Measurements from ENCODE around the gene HIPK2.

HIPK2 gene

GRCh38 chr7:139752604-139753003 is 25.2 kb downstream of the HIPK2 start:
- DNase-seq (ENCODE audit: low read depth), result no peak

DNA sequence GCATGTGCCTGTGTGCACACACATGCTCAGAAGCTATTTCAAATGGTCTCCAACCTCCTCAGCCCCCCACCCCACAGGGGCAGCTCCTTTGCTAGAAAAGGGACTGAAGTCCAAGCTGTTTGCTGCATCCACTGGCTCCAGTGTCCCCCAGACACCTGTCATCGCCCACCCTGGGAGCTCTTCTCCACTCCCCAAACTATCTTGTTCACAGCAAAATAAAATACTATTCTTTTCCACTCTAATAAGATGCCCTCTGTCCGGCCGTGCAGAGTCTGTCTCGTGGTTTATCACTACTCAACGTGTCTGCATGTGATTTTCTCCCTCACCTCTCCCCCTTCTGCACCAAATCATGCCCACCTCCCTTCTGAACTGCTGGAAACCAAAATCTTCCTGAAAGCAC is 25.6 kb downstream of the HIPK2 start:
- no peak for DNase-seq (ENCODE audit: low read depth)

GRCh38 chr7:139750459-139751095 is 27.2 kb downstream of the HIPK2 start:
- DNase-seq (ENCODE audit: low read depth), result no peak

DNA sequence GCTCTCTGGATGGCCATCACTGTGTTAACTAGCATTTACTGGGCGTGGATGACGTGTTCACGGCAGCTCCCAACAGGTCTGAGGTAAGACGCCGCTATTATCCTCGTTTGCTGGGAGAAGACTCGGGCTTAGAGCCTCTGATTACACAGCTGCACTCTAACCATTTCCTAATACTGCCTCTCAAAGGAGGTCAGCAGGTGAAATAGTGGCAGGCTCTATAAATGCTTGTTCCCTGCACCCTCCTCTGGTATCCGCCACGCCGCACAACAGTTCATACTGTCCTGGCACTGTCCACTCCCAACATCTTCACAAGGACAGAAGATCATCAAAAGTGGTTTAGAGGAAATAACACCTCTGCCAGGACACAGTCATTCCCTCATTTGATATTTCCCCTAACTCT is 28.3 kb downstream of the HIPK2 start:
- no peak for DNase-seq (ENCODE audit: low read depth)

DNA sequence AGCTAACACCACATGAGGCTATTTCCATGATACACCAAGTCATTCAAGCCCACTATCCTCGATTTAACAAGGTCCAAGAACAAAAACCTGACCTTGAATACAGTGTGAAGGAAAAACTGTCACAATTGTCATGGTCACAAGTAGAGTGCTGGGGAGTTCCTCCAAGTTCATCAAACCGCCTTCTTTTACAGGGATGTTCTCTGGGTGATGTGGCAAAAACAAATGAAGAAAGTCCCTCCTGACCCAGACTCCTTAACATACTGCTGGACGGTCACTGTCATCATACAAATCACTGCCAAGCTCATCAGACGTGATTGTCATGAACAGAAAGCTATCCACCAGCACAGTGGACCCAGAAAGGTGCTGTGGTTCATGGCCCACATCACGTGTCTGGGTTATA is 28.9 kb downstream of the HIPK2 start:
- DNase-seq (ENCODE audit: low read depth), result no peak

GRCh38 chr7:139748373-139748765 is 29.4 kb downstream of the HIPK2 start:
- DNase-seq (ENCODE audit: low read depth), result no peak

GRCh38 chr7:139747662-139748372 is 30.0 kb downstream of the HIPK2 start:
- no peak for DNase-seq (ENCODE audit: low read depth)

- no peak for DNase-seq (ENCODE audit: low read depth)
Observed at GRCh38 chr7:139746652-139747051, 31.1 kb downstream of the HIPK2 start.

- no peak for DNase-seq (ENCODE audit: low read depth)
Observed at GRCh38 chr7:139745678-139746143, 32.1 kb downstream of the HIPK2 start.

DNA sequence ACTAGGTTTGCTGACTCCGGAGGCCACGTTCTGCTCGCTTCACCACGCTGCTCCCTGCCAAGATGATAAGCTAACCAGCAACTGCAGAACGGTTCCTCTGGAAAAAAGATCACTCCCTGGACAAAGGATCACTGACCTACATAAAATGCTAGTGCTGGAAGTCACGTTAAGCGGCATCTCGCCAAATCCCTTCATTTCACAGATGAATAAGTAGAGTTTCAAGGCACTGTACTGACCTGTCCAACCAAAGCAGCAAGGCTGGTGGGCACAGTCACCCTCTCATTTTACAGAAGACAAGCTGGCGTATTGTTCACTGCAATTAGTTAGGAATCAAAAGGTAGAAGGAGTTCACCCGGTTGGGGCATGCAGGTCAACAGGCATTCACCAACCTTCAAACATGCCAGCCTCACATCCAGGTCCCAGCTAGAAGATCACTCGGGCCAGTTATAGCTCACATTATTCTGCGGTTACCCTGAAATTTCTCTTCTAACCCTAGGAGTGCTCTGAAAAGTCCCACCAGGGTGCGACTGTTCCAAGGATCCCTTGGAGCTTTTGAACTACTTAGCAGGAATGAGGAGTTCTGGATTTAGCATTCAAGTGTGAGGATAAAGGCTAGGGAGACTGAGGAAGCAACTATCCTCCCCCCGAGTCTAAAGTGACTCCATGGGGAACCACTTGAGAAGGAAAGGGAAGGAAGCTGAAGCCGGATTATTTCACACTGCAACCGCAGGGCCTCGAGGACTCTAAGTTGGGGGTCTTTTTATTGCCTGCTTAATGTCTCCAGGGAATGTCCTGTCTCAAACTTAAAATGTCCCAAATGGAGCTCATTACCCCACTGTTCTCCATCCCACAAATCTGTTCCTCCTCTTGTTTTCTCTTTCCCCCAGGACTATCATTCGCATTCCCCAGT is 32.8 kb downstream of the HIPK2 start:
- DNase-seq (ENCODE audit: low read depth), result no peak

DNA sequence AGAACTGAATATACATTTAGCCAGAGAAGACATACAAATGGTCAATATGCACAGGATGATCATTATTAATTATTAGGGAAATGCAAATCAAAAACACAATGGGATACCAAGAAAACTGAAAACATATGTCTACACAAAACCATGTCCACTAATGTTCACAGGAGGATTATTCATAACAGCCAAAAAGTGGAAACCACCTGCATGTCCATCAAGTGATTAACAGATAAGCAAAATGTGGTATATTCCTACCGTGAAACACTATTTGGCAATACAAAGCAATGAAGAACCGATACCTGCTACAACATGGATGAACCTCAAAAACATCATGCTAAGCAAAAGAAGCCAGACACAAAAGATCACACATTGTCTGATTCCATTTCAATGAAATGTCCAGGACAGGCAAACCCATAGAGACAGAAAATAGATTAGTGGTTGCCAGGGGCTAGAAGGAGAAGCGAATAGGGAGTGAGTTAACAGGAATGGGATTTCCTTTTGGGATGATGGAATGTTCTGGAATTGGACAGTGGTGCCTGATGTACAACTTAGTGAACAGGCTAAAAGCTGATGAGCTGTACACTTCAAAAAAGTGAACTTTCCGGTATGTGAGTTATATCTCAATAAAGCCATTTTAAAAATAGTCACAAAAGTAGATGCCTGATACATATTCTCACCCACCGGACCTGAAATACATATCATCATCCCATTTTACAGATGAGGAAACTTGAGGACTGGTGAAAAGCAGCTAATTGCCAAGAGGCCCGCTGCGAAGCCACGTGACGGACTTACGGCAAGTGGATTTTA is 33.6 kb downstream of the HIPK2 start:
- DNase-seq (ENCODE audit: low read depth), result no peak

DNA sequence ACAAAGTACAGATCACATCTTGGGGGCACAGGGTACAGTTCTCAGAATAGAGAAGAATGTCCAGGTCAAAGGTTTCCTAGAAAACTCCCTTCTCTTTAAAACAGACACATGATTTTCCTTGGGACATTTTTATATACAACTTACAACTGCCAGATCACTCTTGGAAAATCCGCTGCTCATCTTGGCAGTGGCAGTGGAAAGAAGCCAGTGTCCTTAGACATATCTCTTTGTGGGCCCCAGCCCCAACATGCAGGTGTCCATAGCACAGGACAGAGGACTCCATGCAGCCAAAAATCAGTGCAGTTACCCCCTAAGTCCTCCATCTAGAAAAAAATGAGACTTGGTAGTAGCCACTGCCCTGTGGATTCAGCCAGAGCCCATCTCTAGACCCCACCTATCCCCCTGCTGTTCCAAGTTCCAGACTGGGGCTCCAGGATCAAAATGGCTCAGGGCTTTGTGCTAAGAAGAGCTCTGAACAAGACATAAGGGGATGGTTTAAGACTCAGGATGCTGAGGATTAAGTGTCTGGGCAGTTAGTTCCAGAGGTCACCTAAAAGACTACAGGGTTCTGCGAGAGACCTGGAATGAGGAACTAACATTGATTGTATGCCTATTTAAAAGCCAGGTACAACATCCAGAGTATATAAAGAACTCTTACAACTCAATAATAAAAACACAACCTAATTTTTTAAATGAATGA is 34.4 kb downstream of the HIPK2 start:
- no peak for DNase-seq (ENCODE audit: low read depth)

DNA sequence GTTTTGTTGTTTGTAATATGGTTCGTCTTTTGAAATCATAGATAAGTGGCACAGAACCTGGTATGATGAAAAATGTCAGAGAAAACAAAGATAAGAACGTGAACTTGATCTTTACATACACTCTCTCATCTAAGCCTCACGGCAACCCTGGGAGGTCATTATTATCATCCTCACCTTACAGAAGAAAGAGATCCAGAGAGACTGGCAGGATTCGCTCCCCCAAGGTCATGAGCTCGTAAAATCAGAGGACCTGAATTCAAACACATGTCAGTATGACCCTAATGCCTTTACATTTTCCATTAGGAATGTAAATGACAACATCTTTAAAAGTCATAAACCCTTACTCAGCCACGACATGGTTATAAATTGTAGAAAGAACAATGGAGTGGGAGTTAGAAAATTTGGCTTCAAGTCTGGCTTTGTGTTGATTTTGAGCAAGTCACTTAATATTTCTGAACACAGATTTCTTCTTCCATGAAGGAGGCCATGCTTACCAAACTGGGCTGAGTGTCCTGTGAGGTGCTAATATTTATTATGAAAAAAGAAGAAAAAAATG is 35.9 kb downstream of the HIPK2 start:
- DNase-seq (ENCODE audit: low read depth), result no peak

GRCh38 chr7:139741239-139741638 is 36.6 kb downstream of the HIPK2 start:
- no peak for DNase-seq (ENCODE audit: low read depth)

- DNase-seq (ENCODE audit: low read depth), result no peak
Observed at GRCh38 chr7:139739863-139740597, 37.8 kb downstream of the HIPK2 start.

- no peak for DNase-seq (ENCODE audit: low read depth)
Observed at GRCh38 chr7:139738772-139739171, 39.0 kb downstream of the HIPK2 start.

GRCh38 chr7:139738101-139738489 is 39.7 kb downstream of the HIPK2 start:
- no peak for DNase-seq (ENCODE audit: low read depth)

DNA sequence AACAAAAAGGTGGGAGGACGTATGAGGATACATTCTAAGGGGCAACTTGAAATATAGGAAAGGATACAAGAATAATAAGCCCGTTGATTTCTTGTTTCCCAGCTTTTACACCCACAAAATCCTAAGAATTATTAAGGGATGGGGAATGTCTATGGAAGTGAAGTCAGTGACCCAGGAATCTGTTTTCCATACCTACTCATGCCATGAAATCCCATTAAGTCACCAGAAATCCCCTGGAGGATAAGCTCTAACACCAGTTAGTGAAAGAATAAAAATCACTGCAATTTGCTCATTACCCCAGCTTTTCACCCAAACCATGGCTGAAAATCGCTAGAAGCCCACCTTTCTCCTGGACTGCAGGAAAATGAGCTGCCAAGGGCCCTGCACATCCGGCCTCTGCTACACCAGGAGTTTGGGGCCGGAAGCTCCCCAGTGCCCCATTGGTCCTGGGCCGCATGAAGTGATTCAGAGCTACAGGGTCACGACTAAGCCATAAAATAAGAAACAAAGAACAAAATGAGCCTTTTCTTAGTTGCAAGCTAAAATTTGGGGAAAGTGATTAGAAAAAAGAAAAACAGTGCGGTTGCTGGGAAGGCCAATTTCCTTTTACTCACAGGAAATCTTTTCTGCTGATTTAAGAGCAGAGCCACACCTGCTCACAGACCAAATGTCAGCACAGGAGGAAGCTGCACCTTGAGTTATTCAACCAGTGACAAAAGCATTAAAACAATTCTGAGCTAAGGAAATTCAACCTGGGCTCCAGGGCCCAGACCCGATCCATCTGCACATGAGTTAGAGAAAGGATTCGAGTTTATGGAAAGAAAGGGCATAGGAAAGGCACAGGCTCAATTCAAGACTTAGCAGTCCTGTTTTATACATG is 40.3 kb downstream of the HIPK2 start:
- no peak for DNase-seq (ENCODE audit: low read depth)

DNA sequence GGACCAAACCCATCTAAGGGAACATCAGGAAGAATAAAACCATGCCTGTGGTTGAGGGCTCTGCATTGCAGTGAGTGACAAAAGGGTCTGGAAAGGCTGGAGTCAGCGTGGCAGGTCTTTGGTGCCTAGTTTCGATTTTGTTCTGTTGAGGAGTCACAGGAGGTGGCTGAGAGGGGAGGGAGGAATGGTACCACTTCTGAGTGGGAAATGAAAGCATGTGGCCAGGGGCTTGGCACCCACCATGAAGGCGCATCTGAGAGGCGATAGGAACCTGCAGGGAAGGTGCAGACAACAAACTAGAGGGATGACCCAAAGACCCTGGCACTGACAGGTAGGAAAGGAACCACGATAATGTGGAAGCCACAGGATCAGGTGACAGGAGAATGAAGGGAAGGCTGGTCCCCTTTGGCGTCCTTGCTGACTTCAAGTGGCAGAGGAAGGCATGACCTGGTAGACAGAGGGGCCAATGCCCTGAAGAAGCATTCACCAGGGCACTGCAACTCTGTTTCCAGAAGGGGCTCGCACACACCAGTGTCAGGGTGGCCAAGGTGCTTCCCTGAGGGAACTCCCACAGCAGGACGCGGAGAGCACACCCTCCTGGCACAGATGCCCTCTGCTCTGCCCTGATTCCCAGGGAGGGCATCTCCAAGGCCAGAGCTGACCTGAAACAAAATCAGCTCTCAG is 41.7 kb downstream of the HIPK2 start:
- DNase-seq (ENCODE audit: low read depth), result no peak

Data from stimulated activated CD4-positive, alpha-beta T cell treated with anti-CD3 and anti-CD28 coated beads, Interleukin-2, amount 100 ng/mL, for 4 hours (primary cell).